DOHH2 (cell line): Measurements from ENCODE around the gene PITPNC1.

Experiments
- CTCF ChIP-seq: fragments of 200-600 bp; sonication (generic); IDR thresholded peaks from one replicate; pipeline ENCODE4 v1.5.1; 2014; ENCODE audit warnings: antibody characterized with exemption, mild to moderate bottlenecking, low read depth, low read length; ENCODE audit not compliant: poor library complexity, severe bottlenecking
- EZH2phosphoT487 ChIP-seq: fragments of 200-600 bp; sonication (generic); IDR thresholded peaks from 2 replicates; pipeline ENCODE4 v1.6.1; 2017; ENCODE audit warnings: borderline replicate concordance, mild to moderate bottlenecking, antibody characterized with exemption, low read length, moderate library complexity, mixed read lengths

GRCh38 chr17:67479148-67479547 lies 102.1 kb downstream of the PITPNC1 start:
- TF ChIP-seq CTCF (no peak), EZH2phosphoT487 (no peak)
